ENCODE data around the gene GZMB. TPM values are rescaled to one million over a fixed set of nuclear protein-coding genes. Genes with fewer than 3 reads are reported as not detected.
"Not testable (repeated sequence)": the region's sequence is repeated elsewhere in the genome, so short reads cannot be mapped to it uniquely, and the experiment has no call there.

The GZMB gene
- total RNA-seq, 2 donors from 2014 or later: not detected

DNA sequence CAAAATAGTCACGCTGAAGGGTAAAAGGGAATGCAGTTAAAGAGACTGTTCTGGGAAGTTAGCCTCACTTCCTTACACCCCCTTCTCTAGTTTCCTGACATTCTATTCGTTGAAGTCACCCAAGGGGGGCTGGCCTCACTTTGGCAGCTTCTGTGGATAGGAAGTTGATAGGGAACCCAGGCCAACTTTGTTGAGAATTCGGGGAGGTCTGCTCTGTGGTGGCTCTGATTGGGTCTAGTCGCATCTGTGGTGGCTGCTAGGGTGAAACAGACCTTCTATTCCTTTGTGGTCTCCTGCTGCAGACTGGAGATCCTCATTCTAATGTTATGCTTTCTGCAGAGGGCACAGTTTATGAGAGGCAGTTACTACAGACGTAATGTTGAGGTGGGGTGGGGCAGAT lies 28.8 kb upstream of the GZMB start:
- H3K27ac ChIP-seq: no peak overlapping the region
- intact Hi-C loops (cut with DNase I): no loop called here
- no peak for ATAC-seq

DNA sequence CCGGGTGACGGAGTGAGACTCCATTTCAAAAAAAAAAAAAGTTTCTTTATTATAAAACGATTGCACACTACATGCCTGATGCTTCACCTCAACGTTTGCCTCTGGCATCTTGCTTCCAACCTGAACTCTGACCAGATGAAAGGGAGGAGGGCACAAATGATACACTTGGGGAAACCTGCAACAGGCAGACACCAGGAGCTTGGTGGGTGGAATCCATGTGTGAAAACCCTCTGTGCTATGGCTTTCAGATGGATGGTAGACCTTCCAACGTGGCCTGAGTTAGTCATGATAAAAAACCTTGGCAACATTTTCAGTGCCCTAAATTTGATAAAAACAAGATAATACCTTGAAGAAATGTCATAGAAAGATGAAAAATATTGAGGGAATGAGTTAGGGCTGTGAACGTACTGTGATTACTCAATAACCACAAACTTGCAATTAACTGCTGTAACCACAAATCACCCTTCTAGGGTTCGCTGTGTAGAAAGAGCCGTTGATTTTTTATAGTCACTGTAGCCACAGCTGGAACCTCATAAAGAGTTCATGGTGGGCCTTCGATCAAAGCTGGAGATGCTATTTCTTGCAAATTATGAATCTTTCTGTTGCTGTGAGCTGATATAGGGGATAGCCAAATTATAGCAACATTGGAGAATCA lies 26.1 kb upstream of the GZMB start:
- H3K4me3 ChIP-seq: no peak overlapping the region
- intact Hi-C loops (cut with DNase I): no loop called here
- no peak for ATAC-seq
- no peak for DNase-seq
- TF ChIP-seq, protein P1, sequence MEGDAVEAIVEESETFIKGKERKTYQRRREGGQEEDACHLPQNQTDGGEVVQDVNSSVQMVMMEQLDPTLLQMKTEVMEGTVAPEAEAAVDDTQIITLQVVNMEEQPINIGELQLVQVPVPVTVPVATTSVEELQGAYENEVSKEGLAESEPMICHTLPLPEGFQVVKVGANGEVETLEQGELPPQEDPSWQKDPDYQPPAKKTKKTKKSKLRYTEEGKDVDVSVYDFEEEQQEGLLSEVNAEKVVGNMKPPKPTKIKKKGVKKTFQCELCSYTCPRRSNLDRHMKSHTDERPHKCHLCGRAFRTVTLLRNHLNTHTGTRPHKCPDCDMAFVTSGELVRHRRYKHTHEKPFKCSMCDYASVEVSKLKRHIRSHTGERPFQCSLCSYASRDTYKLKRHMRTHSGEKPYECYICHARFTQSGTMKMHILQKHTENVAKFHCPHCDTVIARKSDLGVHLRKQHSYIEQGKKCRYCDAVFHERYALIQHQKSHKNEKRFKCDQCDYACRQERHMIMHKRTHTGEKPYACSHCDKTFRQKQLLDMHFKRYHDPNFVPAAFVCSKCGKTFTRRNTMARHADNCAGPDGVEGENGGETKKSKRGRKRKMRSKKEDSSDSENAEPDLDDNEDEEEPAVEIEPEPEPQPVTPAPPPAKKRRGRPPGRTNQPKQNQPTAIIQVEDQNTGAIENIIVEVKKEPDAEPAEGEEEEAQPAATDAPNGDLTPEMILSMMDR (IDR thresholded peaks at IDR 0.05): no peak
- TF ChIP-seq POLR2A (IDR thresholded peaks at IDR 0.05): no peak
- no peaks in the 10 kb centered on the region for H3K9me3 ChIP-seq
- no peak overlapping the region for H3K27ac ChIP-seq
- WGBS, 2 donors: 37 to 43% methylated on average over 9 of the region's 9 CpGs
- H3K27me3 ChIP-seq: no peaks in the 10 kb centered on the region
- no peaks in the 10 kb centered on the region for H3K36me3 ChIP-seq (replicated peaks in 1 of 2; ENCODE audit: insufficient read depth in 1 of 2, low read depth in 2 of 2)
- H3K4me1 ChIP-seq: no peaks in the 10 kb centered on the region

More for the DNA sequence above, 28.8 kb upstream of the GZMB start:
- H3K9me3 ChIP-seq: no peaks in the 10 kb centered on the region
- H3K4me3 ChIP-seq: no peak overlapping the region
- TF ChIP-seq, protein P1 (IDR thresholded peaks at IDR 0.05): no peak
- TF ChIP-seq POLR2A (IDR thresholded peaks at IDR 0.05): no peak
- H3K36me3 ChIP-seq (replicated peaks in 1 of 2; ENCODE audit: insufficient read depth in 1 of 2, low read depth in 2 of 2): no peaks in the 10 kb centered on the region
- no peaks in the 10 kb centered on the region for H3K4me1 ChIP-seq
- DNase-seq: no peak
- no peaks in the 10 kb centered on the region for H3K27me3 ChIP-seq
- WGBS, 2 donors: 49 to 61% methylated on average over 5 of the region's 5 CpGs

DNA sequence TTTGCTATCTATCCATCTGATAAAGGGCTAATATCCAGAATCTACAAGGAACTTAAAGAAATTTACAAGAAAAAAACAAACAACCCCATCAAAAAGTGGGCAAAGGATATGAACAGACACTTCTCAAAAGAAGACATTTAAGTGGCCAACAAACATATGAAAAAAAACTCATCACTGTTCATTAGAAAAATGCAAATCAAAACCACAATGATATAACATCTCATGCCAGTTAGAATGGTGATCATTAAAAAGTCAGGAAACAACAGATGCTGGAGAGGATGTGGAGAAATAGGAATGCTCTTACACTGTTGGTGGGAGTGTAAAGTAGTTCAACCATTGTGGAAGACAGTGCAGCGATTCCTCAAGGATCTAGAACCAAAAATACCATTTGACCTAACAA lies 14.4 kb upstream of the GZMB start:
- H3K4me1 ChIP-seq; H3K4me3 ChIP-seq; intact Hi-C loops (cut with DNase I): not testable (repeated sequence)

DNA sequence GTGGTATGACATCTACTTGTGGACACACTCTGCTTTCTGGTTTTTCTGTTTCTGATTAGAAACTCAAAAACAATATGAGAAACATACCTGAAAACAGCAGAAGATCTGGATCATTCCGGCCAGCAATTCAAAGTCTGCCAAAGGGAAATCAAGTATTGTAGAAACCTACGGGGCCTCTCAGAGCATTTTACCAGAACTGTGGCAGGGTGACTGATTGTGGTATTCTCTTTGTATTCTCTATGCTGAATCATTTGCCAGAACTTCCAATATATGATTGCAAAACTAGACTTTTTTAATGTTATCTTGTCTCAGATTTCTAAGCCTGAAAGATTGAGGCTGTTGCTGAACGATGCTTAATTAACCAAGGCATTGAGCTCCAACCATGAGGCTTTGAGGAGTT lies 5.9 kb upstream of the GZMB start:
- Histone ChIP-seq H3K36me3 (replicated peaks in 1 of 2; ENCODE audit: insufficient read depth in 1 of 2, low read depth in 2 of 2) (no peaks in the 10 kb centered on the region), H3K4me1 (no peaks in the 10 kb centered on the region), H3K27me3 (no peaks in the 10 kb centered on the region), H3K9me3 (no peaks in the 10 kb centered on the region), H3K4me3 (no peak overlapping the region), H3K27ac (no peak overlapping the region)
- intact Hi-C loops (cut with DNase I): no loop called here
- 64 to 69% methylated on average over 3 of the region's 3 CpGs for WGBS, 2 donors
- DNase-seq (no peak), ATAC-seq (no peak)
- no peak for TF ChIP-seq POLR2A (IDR thresholded peaks at IDR 0.05)
- TF ChIP-seq, protein P1 (IDR thresholded peaks at IDR 0.05): no peak

More for the DNA sequence above, 14.4 kb upstream of the GZMB start:
- H3K36me3 ChIP-seq (replicated peaks in 1 of 2; ENCODE audit: insufficient read depth in 1 of 2, low read depth in 2 of 2); H3K27ac ChIP-seq; H3K27me3 ChIP-seq; ATAC-seq; H3K9me3 ChIP-seq; DNase-seq: not testable (repeated sequence)
- WGBS, 2 donors: 29 to 41% methylated on average over 1 of the region's 1 CpG

DNA sequence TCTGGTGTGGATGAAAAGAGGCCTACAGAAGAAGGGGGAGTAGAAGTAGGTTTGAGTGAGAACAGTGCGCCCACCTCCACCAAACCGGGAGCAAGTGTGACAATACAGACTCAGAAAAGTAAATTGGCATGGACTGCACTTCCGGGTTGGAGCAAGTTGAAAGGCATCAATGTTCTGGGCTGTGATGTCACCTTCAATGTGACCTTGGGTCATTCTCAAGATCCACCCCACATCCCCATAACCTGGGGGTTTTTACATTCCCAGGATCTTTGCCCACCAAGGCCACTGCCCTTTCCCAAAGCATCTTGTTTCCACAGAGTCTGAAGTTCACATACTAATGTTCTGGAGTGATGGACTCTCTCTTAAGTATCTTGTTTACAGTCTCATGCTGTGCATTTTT lies 5.3 kb upstream of the GZMB start:
- no peaks in the 10 kb centered on the region for H3K27me3 ChIP-seq
- no peak for ATAC-seq
- no peak overlapping the region for H3K27ac ChIP-seq
- no peaks in the 10 kb centered on the region for H3K9me3 ChIP-seq
- 73 to 89% methylated on average over 3 of the region's 3 CpGs for WGBS, 2 donors
- no peak overlapping the region for H3K4me3 ChIP-seq
- TF ChIP-seq POLR2A (IDR thresholded peaks at IDR 0.05): no peak
- TF ChIP-seq, protein P1 (IDR thresholded peaks at IDR 0.05): no peak
- H3K4me1 ChIP-seq: no peaks in the 10 kb centered on the region
- H3K36me3 ChIP-seq (replicated peaks in 1 of 2; ENCODE audit: insufficient read depth in 1 of 2, low read depth in 2 of 2): no peaks in the 10 kb centered on the region
- no peak for DNase-seq
- intact Hi-C loops (cut with DNase I): no loop called here
